Measurements from ENCODE around the gene CREBRF. TPM values are rescaled to one million over a fixed set of nuclear protein-coding genes. Genes with fewer than 3 reads are reported as not detected.
"Not testable (repeated sequence)": the region's sequence is repeated elsewhere in the genome, so short reads cannot be mapped to it uniquely, and the experiment has no call there.

CREBRF gene
- total RNA-seq, 4 donors from 2014 or later: 33.7 to 67.6 (median 36.4) TPM

DNA sequence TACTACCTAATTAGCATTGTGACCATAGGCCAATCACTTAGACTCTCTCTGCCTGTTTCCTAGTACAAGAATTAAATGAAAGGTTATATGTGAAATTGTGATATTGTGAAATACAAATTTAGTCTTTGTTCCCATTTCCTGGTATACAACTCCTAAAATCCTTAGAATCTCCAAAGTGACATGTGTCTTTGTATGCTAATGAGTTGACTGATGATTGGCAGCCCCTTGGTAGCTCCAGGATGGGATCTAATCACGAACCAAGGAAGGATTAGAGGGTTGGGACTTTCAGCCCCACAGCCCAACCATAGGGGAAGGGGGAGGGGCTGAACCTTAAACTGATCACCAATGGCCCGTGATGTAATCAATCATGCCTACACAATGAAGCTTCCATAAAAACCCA is 41.0 kb upstream of the CREBRF start:
- ATAC-seq (ENCODE audit: low FRiP score): no peak

GRCh38 chr5:173015598-173016455 is 40.3 kb upstream of the CREBRF start:
- DNase-seq (ENCODE audit: low spot score) (no peak), ATAC-seq (ENCODE audit: low FRiP score) (no peak)
- TF ChIP-seq, protein P1, sequence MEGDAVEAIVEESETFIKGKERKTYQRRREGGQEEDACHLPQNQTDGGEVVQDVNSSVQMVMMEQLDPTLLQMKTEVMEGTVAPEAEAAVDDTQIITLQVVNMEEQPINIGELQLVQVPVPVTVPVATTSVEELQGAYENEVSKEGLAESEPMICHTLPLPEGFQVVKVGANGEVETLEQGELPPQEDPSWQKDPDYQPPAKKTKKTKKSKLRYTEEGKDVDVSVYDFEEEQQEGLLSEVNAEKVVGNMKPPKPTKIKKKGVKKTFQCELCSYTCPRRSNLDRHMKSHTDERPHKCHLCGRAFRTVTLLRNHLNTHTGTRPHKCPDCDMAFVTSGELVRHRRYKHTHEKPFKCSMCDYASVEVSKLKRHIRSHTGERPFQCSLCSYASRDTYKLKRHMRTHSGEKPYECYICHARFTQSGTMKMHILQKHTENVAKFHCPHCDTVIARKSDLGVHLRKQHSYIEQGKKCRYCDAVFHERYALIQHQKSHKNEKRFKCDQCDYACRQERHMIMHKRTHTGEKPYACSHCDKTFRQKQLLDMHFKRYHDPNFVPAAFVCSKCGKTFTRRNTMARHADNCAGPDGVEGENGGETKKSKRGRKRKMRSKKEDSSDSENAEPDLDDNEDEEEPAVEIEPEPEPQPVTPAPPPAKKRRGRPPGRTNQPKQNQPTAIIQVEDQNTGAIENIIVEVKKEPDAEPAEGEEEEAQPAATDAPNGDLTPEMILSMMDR (IDR thresholded peaks at IDR 0.05): no peak

More for the DNA sequence above, 41.0 kb upstream of the CREBRF start:
- TF ChIP-seq, protein P1 (IDR thresholded peaks at IDR 0.05): no peak
- no peak for DNase-seq (ENCODE audit: low spot score)

- ATAC-seq (ENCODE audit: low FRiP score): peak; percentile 44
- TF ChIP-seq, protein P1 (IDR thresholded peaks at IDR 0.05): no peak
- no peak for DNase-seq (ENCODE audit: low spot score)
Observed at GRCh38 chr5:173016598-173017046, 39.5 kb upstream of the CREBRF start.

GRCh38 chr5:173017087-173017486 is 39.1 kb upstream of the CREBRF start:
- DNase-seq (ENCODE audit: low spot score); ATAC-seq (ENCODE audit: low FRiP score): not testable (repeated sequence)

- DNase-seq (ENCODE audit: low spot score): no peak
- TF ChIP-seq, protein P1 (IDR thresholded peaks at IDR 0.05): no peak
- no peak for ATAC-seq (ENCODE audit: low FRiP score)
Observed at GRCh38 chr5:173018358-173018757, 37.8 kb upstream of the CREBRF start.

- DNase-seq (ENCODE audit: low spot score) (no peak), ATAC-seq (ENCODE audit: low FRiP score) (no peak)
- TF ChIP-seq, protein P1 (IDR thresholded peaks at IDR 0.05): no peak
Observed at GRCh38 chr5:173020154-173020581, 36.0 kb upstream of the CREBRF start.

DNA sequence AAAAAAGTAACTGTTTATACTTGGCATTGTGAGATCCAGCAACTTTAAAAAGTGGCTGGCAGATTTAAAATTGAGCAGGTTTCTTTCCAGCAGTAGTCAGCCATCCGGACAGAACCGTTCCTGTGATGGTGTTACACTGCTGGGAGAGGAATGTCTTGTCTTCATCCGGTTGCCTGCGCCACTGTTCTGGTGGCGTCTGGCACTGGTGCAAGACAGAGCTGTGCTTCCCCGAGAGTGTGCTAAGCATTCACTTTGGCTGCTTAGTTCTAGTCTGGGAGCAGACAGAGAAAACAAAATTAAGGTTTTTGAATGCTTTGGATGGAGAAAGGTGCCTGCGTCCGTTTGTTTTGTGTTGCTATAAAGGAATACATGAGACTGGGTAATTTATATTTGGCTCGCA is 35.5 kb upstream of the CREBRF start:
- TF ChIP-seq, protein P1 (IDR thresholded peaks at IDR 0.05): no peak
- DNase-seq (ENCODE audit: low spot score) (no peak), ATAC-seq (ENCODE audit: low FRiP score) (no peak)
